NOMO-1 (cell line): ENCODE data around the gene MACROD2.

ENCODE experiments used
- DNase-seq, 2 experiments: peaks; one replicate each; lab custom pipeline; 2025; ENCODE audit not compliant: unreplicated experiment in 2 of 2; lab: John Stamatoyannopoulos, UW

MACROD2 gene

GRCh38 chr20:15643713-15644112 is 1648.4 kb downstream of the MACROD2 start:
- no peak for DNase-seq

GRCh38 chr20:15645816-15646215 is 1650.5 kb downstream of the MACROD2 start:
- DNase-seq: no peak

GRCh38 chr20:15653396-15654207 is 1658.3 kb downstream of the MACROD2 start:
- no peak for DNase-seq

- DNase-seq: peak; percentile 72 to 87
Measured at GRCh38 chr20:15654208-15654649, 1658.9 kb downstream of the MACROD2 start.

GRCh38 chr20:15655295-15655874 is 1660.1 kb downstream of the MACROD2 start:
- DNase-seq: no peak

- DNase-seq: no peak
Measured at GRCh38 chr20:15656124-15656523, 1660.8 kb downstream of the MACROD2 start.

- DNase-seq: no peak
Measured at GRCh38 chr20:15658295-15658694, 1663.0 kb downstream of the MACROD2 start.

- DNase-seq: no peak
Measured at GRCh38 chr20:15673206-15673605, 1677.9 kb downstream of the MACROD2 start.

GRCh38 chr20:15674253-15675060 is 1679.1 kb downstream of the MACROD2 start:
- no peak for DNase-seq

GRCh38 chr20:15675061-15675514 is 1679.8 kb downstream of the MACROD2 start:
- no peak for DNase-seq

- no peak for DNase-seq
Measured at GRCh38 chr20:15675813-15676484, 1680.6 kb downstream of the MACROD2 start.

- DNase-seq: no peak
Measured at GRCh38 chr20:15676815-15677214, 1681.5 kb downstream of the MACROD2 start.

GRCh38 chr20:15682690-15683089 is 1687.4 kb downstream of the MACROD2 start:
- no peak for DNase-seq

- DNase-seq: no peak
Measured at GRCh38 chr20:15692570-15692969, 1697.3 kb downstream of the MACROD2 start.

- no peak for DNase-seq
Measured at GRCh38 chr20:15699431-15700146, 1704.3 kb downstream of the MACROD2 start.

- DNase-seq: no peak
Measured at GRCh38 chr20:15700147-15700765, 1704.9 kb downstream of the MACROD2 start.

GRCh38 chr20:15702161-15702560 is 1706.8 kb downstream of the MACROD2 start:
- no peak for DNase-seq

GRCh38 chr20:15703171-15703911 is 1708.0 kb downstream of the MACROD2 start:
- peak; percentile 38 to 86 for DNase-seq

GRCh38 chr20:15705975-15706374 is 1710.7 kb downstream of the MACROD2 start:
- DNase-seq: no peak
